Endothelial cell (in vitro differentiated cells): ENCODE data around the gene CELA2A. TPM values are rescaled to one million over a fixed set of nuclear protein-coding genes. Genes with fewer than 3 reads are reported as not detected.
"Not testable (repeated sequence)": the region's sequence is repeated elsewhere in the genome, so short reads cannot be mapped to it uniquely, and the experiment has no call there.

Source experiments
- DNase-seq: peaks from one replicate; pipeline ENCODE4 v3.0.0; 2021; ENCODE audit warnings: low spot score
- H3K27ac Mint-ChIP-seq: one replicate; pipeline ENCODE4 v1.8.0; 2021; ENCODE audit warnings: mixed read lengths, inconsistent platforms; ENCODE audit not compliant: unreplicated experiment
- H3K27me3 Mint-ChIP-seq: one replicate; pipeline ENCODE4 v1.8.0; 2021; ENCODE audit warnings: mild to moderate bottlenecking, moderate library complexity, mixed read lengths, inconsistent platforms; ENCODE audit not compliant: unreplicated experiment
- H3K36me3 Mint-ChIP-seq: one replicate; pipeline ENCODE4 v1.8.0; 2021; ENCODE audit warnings: mild to moderate bottlenecking, low read depth, mixed read lengths, inconsistent platforms; ENCODE audit not compliant: unreplicated experiment
- H3K4me1 Mint-ChIP-seq: one replicate; pipeline ENCODE4 v1.8.0; 2021; ENCODE audit warnings: mild to moderate bottlenecking, mixed read lengths, inconsistent platforms; ENCODE audit not compliant: unreplicated experiment
- H3K4me3 Mint-ChIP-seq: one replicate; pipeline ENCODE4 v1.8.0; 2021; ENCODE audit warnings: mild to moderate bottlenecking, mixed read lengths, inconsistent platforms; ENCODE audit not compliant: unreplicated experiment
- H3K9me3 Mint-ChIP-seq: one replicate; pipeline ENCODE4 v1.8.0; 2021; ENCODE audit warnings: mixed read lengths, inconsistent platforms; ENCODE audit not compliant: unreplicated experiment
- CTCF ChIP-seq: fragments of 200-600 bp; sonication (generic); IDR thresholded peaks from one replicate; pipeline ENCODE4 v1.5.0; 2021; ENCODE audit warnings: antibody characterized with exemption; ENCODE audit not compliant: unreplicated experiment
- total RNA-seq: library from RNA; stranded (reverse); fragmentation: NEBNext Ultra II Directional; extraction: Animal tissue kit (Norgen Biotek cat#: 25700); gene quantifications from one replicate; pipeline ENCODE4 v1.2.1, GENCODE V29; 2021; ENCODE audit not compliant: unreplicated experiment

The CELA2A gene
- total RNA-seq, 1 donor from 2014 or later: not detected

GRCh38 chr1:15469361-15469760 is 12.8 kb downstream of the CELA2A start:
- Mint-ChIP-seq H3K9me3 (no peaks in the 10 kb centered on the region), H3K4me1 (no peaks in the 10 kb centered on the region), H3K4me3 (no peak overlapping the region), H3K27ac (no peak overlapping the region), H3K27me3 (peaks cover 2% of the 10 kb centered on the region), H3K36me3 (no peaks in the 10 kb centered on the region)
- TF ChIP-seq CTCF: no peak
- DNase-seq: no peak

- H3K36me3 Mint-ChIP-seq, H3K27ac Mint-ChIP-seq, H3K4me3 Mint-ChIP-seq, DNase-seq, H3K27me3 Mint-ChIP-seq, H3K9me3 Mint-ChIP-seq, H3K4me1 Mint-ChIP-seq: not testable (repeated sequence)
Measured at GRCh38 chr1:15469821-15470448, 13.4 kb downstream of the CELA2A start.

- not testable (repeated sequence) for DNase-seq, H3K9me3 Mint-ChIP-seq, H3K27me3 Mint-ChIP-seq, H3K36me3 Mint-ChIP-seq, H3K4me3 Mint-ChIP-seq, H3K27ac Mint-ChIP-seq, H3K4me1 Mint-ChIP-seq
Measured at GRCh38 chr1:15471067-15471466, 14.5 kb downstream of the CELA2A start.

DNA sequence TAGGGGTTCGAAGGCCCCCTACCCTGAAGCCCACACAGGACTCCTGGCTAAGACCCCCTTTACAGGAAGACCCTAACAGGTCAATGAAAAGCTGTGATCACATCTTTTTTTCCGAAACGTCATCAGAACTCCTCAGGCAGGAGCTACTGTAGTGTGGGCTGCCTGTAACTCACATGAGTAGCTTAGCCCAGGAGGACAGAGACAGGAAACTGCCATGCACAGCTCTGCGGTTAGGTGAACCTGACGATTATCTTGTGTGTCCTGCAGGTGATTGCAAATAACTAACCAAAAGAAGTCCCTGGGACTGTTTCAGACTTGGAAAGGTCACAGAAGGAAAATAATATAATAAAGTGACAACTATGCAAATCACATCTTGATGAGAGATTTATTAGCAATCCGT is 15.2 kb downstream of the CELA2A start:
- not testable (repeated sequence) for DNase-seq, H3K9me3 Mint-ChIP-seq, H3K4me1 Mint-ChIP-seq, H3K4me3 Mint-ChIP-seq, H3K36me3 Mint-ChIP-seq, H3K27me3 Mint-ChIP-seq, H3K27ac Mint-ChIP-seq

GRCh38 chr1:15472587-15472986 is 16.1 kb downstream of the CELA2A start:
- no peak overlapping the region for H3K4me3 Mint-ChIP-seq
- peaks cover 2% of the 10 kb centered on the region for H3K27me3 Mint-ChIP-seq
- H3K9me3 Mint-ChIP-seq: no peaks in the 10 kb centered on the region
- no peak for DNase-seq
- H3K27ac Mint-ChIP-seq: no peak overlapping the region
- no peaks in the 10 kb centered on the region for H3K4me1 Mint-ChIP-seq
- no peak for TF ChIP-seq CTCF
- no peaks in the 10 kb centered on the region for H3K36me3 Mint-ChIP-seq

DNA sequence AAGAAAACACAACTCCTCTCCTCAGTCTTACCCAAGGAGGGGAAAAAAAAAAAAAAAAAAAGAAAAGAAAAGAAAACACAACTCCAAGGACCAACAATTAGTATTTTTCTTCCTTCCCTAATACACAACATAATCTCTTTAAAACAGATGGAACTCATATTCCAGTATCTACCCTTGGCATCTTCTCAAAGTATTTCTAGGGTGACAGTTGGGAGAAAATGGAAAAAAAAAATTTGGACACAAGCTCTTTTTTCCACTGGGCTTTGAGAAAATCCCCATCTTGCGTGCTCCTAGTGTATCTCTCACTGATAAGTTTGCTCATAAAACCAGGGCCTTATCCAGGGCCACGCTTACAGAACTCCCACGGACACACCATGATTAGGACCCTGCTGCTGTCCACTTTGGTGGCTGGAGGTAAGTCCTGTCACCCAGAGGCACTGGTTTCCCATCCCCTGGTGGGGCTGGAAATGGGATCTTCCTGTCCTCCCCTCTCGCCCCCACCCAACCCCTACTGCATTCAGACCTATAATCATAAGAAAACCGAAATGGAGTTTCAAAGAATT is 19.3 kb downstream of the CELA2A start, which contains the start of gene CELA2B:
Gene CELA2B, plus strand, starts transcription at position 353 of the 563 bp plus-strand sequence. Its CDS starts 22 bp downstream, at position 375.
- Mint-ChIP-seq H3K4me1 (no peaks in the 10 kb centered on the region), H3K9me3 (no peaks in the 10 kb centered on the region), H3K27me3 (peaks cover 2% of the 10 kb centered on the region), H3K4me3 (no peak within 1 kb of the TSS), H3K27ac (no peak within 1 kb of the TSS), H3K36me3 (no peaks in the 10 kb centered on the region)
- DNase-seq: no peak
- no peak for TF ChIP-seq CTCF
